A549 (cell line): ENCODE results near the gene FLACC1. TPM values are rescaled to one million over a fixed set of nuclear protein-coding genes. Genes with fewer than 3 reads are reported as not detected.
"Not testable (repeated sequence)": the region's sequence is repeated elsewhere in the genome, so short reads cannot be mapped to it uniquely, and the experiment has no call there.

ENCODE experiments used
- ATAC-seq, 2 experiments: fragments of 200-7000 bp in 1 of 2; fragments of >200 bp in 1 of 2; cut with Nextera tagmentation in 1 of 2; cut with Tn5 transposase in 1 of 2; 3 replicates each; pipeline versions ENCODE4 v1.8.0 to v1.9.1; 2018 to 2020; ENCODE audit warnings: mild to moderate bottlenecking in 1 of 2, moderate library complexity in 1 of 2
- CTCF ChIA-PET: fragments of 300-600 bp; sonication (Branson Sonifier 250); formaldehyde crosslinking; extraction: SDS; loops from one replicate; lab custom pipeline; 2021; ENCODE audit warnings: antibody characterized with exemption, inconsistent platforms; lab: Yijun Ruan, JAX
- POLR2A ChIA-PET: fragments of 350-600 bp; formaldehyde crosslinking; extraction: SDS; loops from one replicate; lab custom pipeline; 2021; ENCODE audit warnings: antibody characterized with exemption, inconsistent platforms; lab: Yijun Ruan, JAX
- DNase-seq, 2 experiments: peaks; one replicate each; pipeline versions ENCODE4 v3.0.0 to v3.0.0-alpha.2; 2011 to 2016; ENCODE audit warnings: low read depth in 1 of 2, low spot score in 1 of 2
- FAIRE-seq: peaks from 2 replicates; lab custom pipeline; 2011; peaks lifted over from hg19 to GRCh38; lab: Jason Lieb, UNC
- H3K27ac ChIP-seq, 2 experiments: fragments of >200 bp; sonication (Bioruptor Twin); formaldehyde crosslinking; 3 replicates each; pipeline ENCODE4 v1.5.1; 2016 to 2017
- H3K4me1 ChIP-seq: fragments of >200 bp; sonication (Bioruptor Twin); formaldehyde crosslinking; 3 replicates; pipeline ENCODE4 v1.6.1; 2016
- H3K4me2 ChIP-seq: fragments of >200 bp; sonication (Bioruptor Twin); formaldehyde crosslinking; 3 replicates; pipeline ENCODE4 v1.6.1; 2016
- H3K4me3 ChIP-seq: fragments of >200 bp; sonication (Bioruptor Twin); formaldehyde crosslinking; 3 replicates; pipeline ENCODE4 v1.5.1; 2016
- H3K9me3 ChIP-seq: fragments of >200 bp; sonication (Bioruptor Twin); formaldehyde crosslinking; 3 replicates; pipeline ENCODE4 v1.6.1; 2016
- ATOH8 ChIP-seq: fragments of 250-450 bp; sonication (Bioruptor Pico); IDR thresholded peaks from 2 replicates; pipeline ENCODE4 v1.5.0; 2020; ENCODE audit warnings: low read depth, mild to moderate bottlenecking, moderate library complexity
- BHLHE40 ChIP-seq: IDR thresholded peaks from 2 replicates; pipeline ENCODE4 v1.6.1; 2012; ENCODE audit warnings: low read depth, low read length, inconsistent platforms
- CHD2 ChIP-seq: fragments of 150-350 bp; IDR thresholded peaks from 2 replicates; pipeline ENCODE4 v1.6.1; 2014; ENCODE audit warnings: low read length; ENCODE audit not compliant: partially characterized antibody
- CTCF ChIP-seq: fragments of >200 bp; sonication (Bioruptor Twin); formaldehyde crosslinking; IDR thresholded peaks from 3 replicates; pipeline ENCODE4 v1.5.1; 2016
- E2F6 ChIP-seq: IDR thresholded peaks from 2 replicates; pipeline ENCODE4 v1.6.1; 2012; ENCODE audit warnings: low read depth, borderline replicate concordance
- EHF ChIP-seq: fragments of 250-450 bp; sonication (Bioruptor Pico); IDR thresholded peaks from 2 replicates; pipeline ENCODE4 v1.5.0; 2020; ENCODE audit warnings: mild to moderate bottlenecking
- ELK1 ChIP-seq: fragments of 150-350 bp; IDR thresholded peaks from 2 replicates; pipeline ENCODE4 v1.6.1; 2014; ENCODE audit warnings: low read depth, mild to moderate bottlenecking, low read length
- FOSL2 ChIP-seq, 2 experiments: fragments of 450-650 bp in 1 of 2; fragments of >200 bp in 1 of 2; sonication (Bioruptor Twin) in 1 of 2; formaldehyde crosslinking; IDR thresholded peaks; 2 replicates each; pipeline versions ENCODE4 v1.5.0 to v1.6.1; 2016 to 2020; ENCODE audit warnings: mild to moderate bottlenecking in 1 of 2, moderate library complexity in 1 of 2
- GATA3 ChIP-seq: IDR thresholded peaks from 2 replicates; pipeline ENCODE4 v1.6.1; 2012; ENCODE audit warnings: borderline replicate concordance
- HDAC2 ChIP-seq: fragments of 200-600 bp; sonication (generic); IDR thresholded peaks from 2 replicates; pipeline ENCODE4 v1.6.1; 2016
- HES2 ChIP-seq: fragments of >200 bp; sonication (Bioruptor Twin); formaldehyde crosslinking; IDR thresholded peaks from 2 replicates; pipeline ENCODE4 v1.6.1; 2016
- HOXA7 ChIP-seq: fragments of 250-450 bp; sonication (Bioruptor Pico); IDR thresholded peaks from 2 replicates; pipeline ENCODE4 v1.5.0; 2020; ENCODE audit warnings: mild to moderate bottlenecking, moderate library complexity
- NPAS2 ChIP-seq: fragments of 250-450 bp; sonication (Bioruptor Pico); IDR thresholded peaks from 2 replicates; pipeline ENCODE4 v1.8.0; 2022; ENCODE audit warnings: mild to moderate bottlenecking, moderate library complexity, borderline replicate concordance
- NR3C1 ChIP-seq: fragments of >200 bp; sonication (Bioruptor Twin); formaldehyde crosslinking; IDR thresholded peaks from 3 replicates; pipeline ENCODE4 v1.6.1; 2017
- RCOR1 ChIP-seq: fragments of 150-350 bp; IDR thresholded peaks from 2 replicates; pipeline ENCODE4 v1.6.1; 2014; ENCODE audit warnings: antibody characterized with exemption, low read length, low read depth
- RNF2 ChIP-seq: fragments of 200-600 bp; sonication (generic); IDR thresholded peaks from 2 replicates; pipeline ENCODE4 v1.6.1; 2016; ENCODE audit warnings: low read depth, mild to moderate bottlenecking, antibody characterized with exemption, moderate library complexity, borderline replicate concordance
- SREBF2 ChIP-seq: fragments of 450-650 bp; IDR thresholded peaks from 2 replicates; pipeline ENCODE4 v1.6.1; 2014; ENCODE audit warnings: mild to moderate bottlenecking, moderate library complexity
- TP53 ChIP-seq: fragments of 250-450 bp; sonication (Bioruptor Pico); IDR thresholded peaks from 2 replicates; pipeline ENCODE4 v1.5.0; 2021; ENCODE audit warnings: mild to moderate bottlenecking, moderate library complexity
- ZFP36 ChIP-seq: fragments of 450-650 bp; IDR thresholded peaks from 2 replicates; pipeline ENCODE4 v1.6.1; 2014; ENCODE audit warnings: borderline replicate concordance; ENCODE audit not compliant: partially characterized antibody
- ZNF302 ChIP-seq: fragments of 250-450 bp; sonication (Bioruptor Pico); IDR thresholded peaks from 2 replicates; pipeline ENCODE4 v1.9.0; 2021; ENCODE audit warnings: inconsistent platforms, mild to moderate bottlenecking, moderate library complexity
- ZSCAN20 ChIP-seq: fragments of 250-450 bp; sonication (Bioruptor Pico); IDR thresholded peaks from 2 replicates; pipeline ENCODE4 v1.8.0; 2022; ENCODE audit warnings: mild to moderate bottlenecking, moderate library complexity
- WGBS: methylation state at CpG from one replicate; pipeline ENCODE4 v1.1.6; 2017; ENCODE audit errors: missing lambda C conversion rate; 5-methylcytosine and 5-hydroxymethylcytosine counted together
- polyA plus RNA-seq, 4 experiments: library from polyadenylated mRNA; depleted of rRNA in 3 of 4; stranded (reverse); fragments of >200 nt; fragmentation: RNase III in 1 of 4; extraction: RNeasy Plus Mini Kit Qiagen cat#74134 plus additional on column Dnase treatment in 1 of 4; gene quantifications; 2 replicates in 3 of 4; 3 replicates in 1 of 4; pipeline ENCODE4 v1.2.3, GENCODE V29; 2011 to 2017

The FLACC1 gene
- polyA plus RNA-seq, 2 of the 4 experiments (the other 2 are of a cell fraction), result 0.26 to 0.36 TPM

- FAIRE-seq (no peak), ATAC-seq (no peak; a peak in 1 of 6 replicates), DNase-seq (no peak)
- no peak overlapping the region for H3K27ac ChIP-seq
- ChIA-PET CTCF (no interaction called here), POLR2A (no interaction called here)
- H3K9me3 ChIP-seq, result no peaks in the 10 kb centered on the region
- H3K4me2 ChIP-seq, result no peak overlapping the region
- TF ChIP-seq BHLHE40, result no peak
- no peak for TF ChIP-seq CTCF
- no peak for TF ChIP-seq ZFP36
- no peak for TF ChIP-seq HES2
- TF ChIP-seq RNF2, result no peak
- TF ChIP-seq ELK1, result no peak
- no peak for TF ChIP-seq EHF
- TF ChIP-seq ZSCAN20, result no peak
- TF ChIP-seq TP53 (CRISPR knock-in tag), result no peak
- no peak for TF ChIP-seq RCOR1
- TF ChIP-seq HOXA7 (CRISPR knock-in tag), result no peak
- TF ChIP-seq FOSL2 (IDR thresholded peaks at IDR 0.05), result no peak
- no peak for TF ChIP-seq FOSL2 (CRISPR knock-in tag; IDR thresholded peaks at IDR 0.05)
- TF ChIP-seq ZNF302 (CRISPR knock-in tag), result no peak
- TF ChIP-seq NR3C1, result no peak
- TF ChIP-seq HDAC2, result no peak
- no peak for TF ChIP-seq NPAS2 (CRISPR knock-in tag)
- no peak for TF ChIP-seq SREBF2
- no peak for TF ChIP-seq E2F6
- no peak for TF ChIP-seq ATOH8 (CRISPR knock-in tag)
- WGBS, result 77% methylated on average over 2 of the region's 3 CpGs
- no peaks in the 10 kb centered on the region for H3K4me1 ChIP-seq
- H3K4me3 ChIP-seq, result no peak overlapping the region
These were observed 20.1 kb upstream of the FLACC1 start for GRCh38 chr2:201377218-201377617.

- FAIRE-seq, result no peak
- WGBS, result 93% methylated on average over 4 of the region's 11 CpGs
- TF ChIP-seq GATA3 (no peak), CHD2 (no peak), ZSCAN20 (no peak)
These were observed 12.6 kb upstream of the FLACC1 start for GRCh38 chr2:201369775-201370174.

GRCh38 chr2:201369318-201369717, 12.2 kb upstream of the FLACC1 start:
- CTCF ChIA-PET, result interaction anchor here (1.5 kb wide), 1 partner anchor 24 kb away, joined by 4 read pairs; no protein-coding TSS in a partner anchor
- H3K9me3 ChIP-seq, result peaks cover 20% of the 10 kb centered on the region
- FAIRE-seq, DNase-seq, H3K4me1 ChIP-seq, H3K4me2 ChIP-seq, ATAC-seq, H3K4me3 ChIP-seq, POLR2A ChIA-PET, H3K27ac ChIP-seq: not testable (repeated sequence)
- 94% methylated on average over 8 of the region's 8 CpGs for WGBS

More at GRCh38 chr2:201369775-201370174, 12.6 kb upstream of the FLACC1 start:
- Histone ChIP-seq H3K4me1 (no peaks in the 10 kb centered on the region), H3K27ac (no peak overlapping the region), H3K4me2 (no peak overlapping the region), H3K9me3 (peaks cover 20% of the 10 kb centered on the region), H3K4me3 (no peak overlapping the region)
- POLR2A ChIA-PET, result no interaction called here
- DNase-seq (no peak), ATAC-seq (no peak)
- CTCF ChIA-PET, result interaction anchor here (1.5 kb wide), 1 partner anchor 24 kb away, joined by 4 read pairs; no protein-coding TSS in a partner anchor
